Neural cell (in vitro differentiated cells): ENCODE data around the gene DDX25. TPM values are rescaled to one million over a fixed set of nuclear protein-coding genes. Genes with fewer than 3 reads are reported as not detected.
"Not testable (repeated sequence)": the region's sequence is repeated elsewhere in the genome, so short reads cannot be mapped to it uniquely, and the experiment has no call there.

Experiments used
- H2AFZ ChIP-seq: fragments of 200-600, 300-800 bp; sonication (generic), shearing (Covaris generic); 2 replicates; pipeline ENCODE4 v1.6.0; 2014; ENCODE audit warnings: low read depth, mild to moderate bottlenecking, antibody characterized with exemption, low read length, moderate library complexity
- H3F3A ChIP-seq: fragments of 200-600 bp; shearing (Covaris generic); 2 replicates; pipeline ENCODE4 v1.6.1; 2016; ENCODE audit warnings: mild to moderate bottlenecking, moderate library complexity, mixed read lengths, antibody characterized with exemption, low read length; ENCODE audit not compliant: insufficient read depth, poor library complexity, severe bottlenecking
- H3K27ac ChIP-seq: fragments of 200-600, 300-800 bp; sonication (generic), shearing (Covaris generic); 2 replicates; pipeline ENCODE4 v1.5.1; 2014; ENCODE audit warnings: mild to moderate bottlenecking, low read length, moderate library complexity
- H3K27me3 ChIP-seq: fragments of 300-800, 200-600 bp; sonication (generic), shearing (Covaris generic); 2 replicates; pipeline ENCODE4 v1.6.0; 2014; ENCODE audit warnings: mild to moderate bottlenecking, low read depth, low read length, moderate library complexity; ENCODE audit not compliant: insufficient read depth
- H3K36me3 ChIP-seq: fragments of 300-800, 200-600 bp; sonication (generic), shearing (Covaris generic); 2 replicates; pipeline ENCODE4 v1.5.1; 2014; ENCODE audit warnings: mild to moderate bottlenecking, antibody characterized with exemption, low read length, moderate library complexity; ENCODE audit not compliant: insufficient read depth
- H3K4me2 ChIP-seq: fragments of 300-800, 200-600 bp; sonication (generic), shearing (Covaris generic); 2 replicates; pipeline ENCODE4 v1.6.0; 2014; ENCODE audit warnings: mild to moderate bottlenecking, low read length
- H3K4me3 ChIP-seq: fragments of 300-800, 200-600 bp; sonication (generic), shearing (Covaris generic); 2 replicates; pipeline ENCODE4 v1.5.1; 2014; ENCODE audit warnings: mild to moderate bottlenecking, low read length, moderate library complexity
- H3K79me2 ChIP-seq: fragments of 200-600 bp; shearing (Covaris generic); replicated peaks from 2 replicates; pipeline ENCODE4 v1.6.0; 2014; ENCODE audit warnings: mild to moderate bottlenecking, low read length, moderate library complexity; ENCODE audit not compliant: insufficient read depth
- H3K9ac ChIP-seq: fragments of 300-800, 200-600 bp; sonication (generic), shearing (Covaris generic); 2 replicates; pipeline ENCODE4 v1.6.1; 2016; ENCODE audit warnings: mild to moderate bottlenecking, low read length, mixed read lengths
- H3K9me2 ChIP-seq: fragments of 200-600 bp; shearing (Covaris generic); 2 replicates; pipeline ENCODE4 v1.6.1; 2016; ENCODE audit warnings: mild to moderate bottlenecking, low read length, mixed read lengths; ENCODE audit not compliant: insufficient read depth
- H3K9me3 ChIP-seq: fragments of 200-600, 300-800 bp; sonication (generic), shearing (Covaris generic); 2 replicates; pipeline ENCODE4 v1.6.1; 2016; ENCODE audit warnings: mild to moderate bottlenecking, mixed run types, low read length, moderate library complexity, mixed read lengths
- H4K20me1 ChIP-seq: fragments of 200-600 bp; shearing (Covaris generic); 2 replicates; pipeline ENCODE4 v1.6.1; 2016; ENCODE audit warnings: mild to moderate bottlenecking, mixed run types; ENCODE audit not compliant: insufficient read depth
- MXI1 ChIP-seq: fragments of 450-650 bp; conservative IDR thresholded peaks from 2 replicates; pipeline ENCODE4 v1.6.1; 2014; ENCODE audit warnings: antibody characterized with exemption, mild to moderate bottlenecking; ENCODE audit not compliant: poor library complexity, severe bottlenecking
- POLR2AphosphoS5 ChIP-seq: IDR thresholded peaks from 2 replicates; pipeline ENCODE4 v1.6.1; 2012
- RAD21 ChIP-seq: fragments of 450-650 bp; conservative IDR thresholded peaks from 2 replicates; pipeline ENCODE4 v1.6.1; 2014; ENCODE audit warnings: antibody characterized with exemption, mild to moderate bottlenecking, moderate library complexity
- TAF1 ChIP-seq: IDR thresholded peaks from 2 replicates; pipeline ENCODE4 v1.6.1; 2012; ENCODE audit warnings: low read depth
- polyA minus RNA-seq: library from RNA; depleted of rRNA, polyadenylated mRNA; stranded (reverse); fragments of >200 nt; gene quantifications from 2 replicates; pipeline ENCODE4 v1.2.3, GENCODE V29; 2014
- polyA plus RNA-seq: library from polyadenylated mRNA; depleted of rRNA; stranded (reverse); fragments of >200 nt; gene quantifications from 2 replicates; pipeline ENCODE4 v1.2.3, GENCODE V29; 2014
- TF ChIP-seq, protein P1 (sequence below): fragments of 450-650 bp; IDR thresholded peaks from 2 replicates; pipeline ENCODE4 v1.5.1; 2014; ENCODE audit warnings: antibody characterized with exemption, mild to moderate bottlenecking, moderate library complexity; ENCODE audit not compliant: poor library complexity, severe bottlenecking
- TF ChIP-seq, protein P2 (sequence below): IDR thresholded peaks from 2 replicates; pipeline ENCODE4 v1.6.1; 2012; ENCODE audit warnings: borderline replicate concordance

DDX25 gene
- 66.4 and 67.1 TPM in 2 replicates for polyA plus RNA-seq
- polyA minus RNA-seq, result 30.2 and 36.9 TPM in 2 replicates

- H3K9me3 ChIP-seq, result no peaks in the 10 kb centered on the region
- no peaks in the 10 kb centered on the region for H4K20me1 ChIP-seq
- TF ChIP-seq RAD21, result no peak
- TF ChIP-seq, protein P1, sequence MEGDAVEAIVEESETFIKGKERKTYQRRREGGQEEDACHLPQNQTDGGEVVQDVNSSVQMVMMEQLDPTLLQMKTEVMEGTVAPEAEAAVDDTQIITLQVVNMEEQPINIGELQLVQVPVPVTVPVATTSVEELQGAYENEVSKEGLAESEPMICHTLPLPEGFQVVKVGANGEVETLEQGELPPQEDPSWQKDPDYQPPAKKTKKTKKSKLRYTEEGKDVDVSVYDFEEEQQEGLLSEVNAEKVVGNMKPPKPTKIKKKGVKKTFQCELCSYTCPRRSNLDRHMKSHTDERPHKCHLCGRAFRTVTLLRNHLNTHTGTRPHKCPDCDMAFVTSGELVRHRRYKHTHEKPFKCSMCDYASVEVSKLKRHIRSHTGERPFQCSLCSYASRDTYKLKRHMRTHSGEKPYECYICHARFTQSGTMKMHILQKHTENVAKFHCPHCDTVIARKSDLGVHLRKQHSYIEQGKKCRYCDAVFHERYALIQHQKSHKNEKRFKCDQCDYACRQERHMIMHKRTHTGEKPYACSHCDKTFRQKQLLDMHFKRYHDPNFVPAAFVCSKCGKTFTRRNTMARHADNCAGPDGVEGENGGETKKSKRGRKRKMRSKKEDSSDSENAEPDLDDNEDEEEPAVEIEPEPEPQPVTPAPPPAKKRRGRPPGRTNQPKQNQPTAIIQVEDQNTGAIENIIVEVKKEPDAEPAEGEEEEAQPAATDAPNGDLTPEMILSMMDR, result no peak
- TF ChIP-seq MXI1, result peak; percentile 64
- peak; percentile 58 for TF ChIP-seq TAF1
- peak; percentile 80 for TF ChIP-seq POLR2AphosphoS5
- TF ChIP-seq, protein P2, sequence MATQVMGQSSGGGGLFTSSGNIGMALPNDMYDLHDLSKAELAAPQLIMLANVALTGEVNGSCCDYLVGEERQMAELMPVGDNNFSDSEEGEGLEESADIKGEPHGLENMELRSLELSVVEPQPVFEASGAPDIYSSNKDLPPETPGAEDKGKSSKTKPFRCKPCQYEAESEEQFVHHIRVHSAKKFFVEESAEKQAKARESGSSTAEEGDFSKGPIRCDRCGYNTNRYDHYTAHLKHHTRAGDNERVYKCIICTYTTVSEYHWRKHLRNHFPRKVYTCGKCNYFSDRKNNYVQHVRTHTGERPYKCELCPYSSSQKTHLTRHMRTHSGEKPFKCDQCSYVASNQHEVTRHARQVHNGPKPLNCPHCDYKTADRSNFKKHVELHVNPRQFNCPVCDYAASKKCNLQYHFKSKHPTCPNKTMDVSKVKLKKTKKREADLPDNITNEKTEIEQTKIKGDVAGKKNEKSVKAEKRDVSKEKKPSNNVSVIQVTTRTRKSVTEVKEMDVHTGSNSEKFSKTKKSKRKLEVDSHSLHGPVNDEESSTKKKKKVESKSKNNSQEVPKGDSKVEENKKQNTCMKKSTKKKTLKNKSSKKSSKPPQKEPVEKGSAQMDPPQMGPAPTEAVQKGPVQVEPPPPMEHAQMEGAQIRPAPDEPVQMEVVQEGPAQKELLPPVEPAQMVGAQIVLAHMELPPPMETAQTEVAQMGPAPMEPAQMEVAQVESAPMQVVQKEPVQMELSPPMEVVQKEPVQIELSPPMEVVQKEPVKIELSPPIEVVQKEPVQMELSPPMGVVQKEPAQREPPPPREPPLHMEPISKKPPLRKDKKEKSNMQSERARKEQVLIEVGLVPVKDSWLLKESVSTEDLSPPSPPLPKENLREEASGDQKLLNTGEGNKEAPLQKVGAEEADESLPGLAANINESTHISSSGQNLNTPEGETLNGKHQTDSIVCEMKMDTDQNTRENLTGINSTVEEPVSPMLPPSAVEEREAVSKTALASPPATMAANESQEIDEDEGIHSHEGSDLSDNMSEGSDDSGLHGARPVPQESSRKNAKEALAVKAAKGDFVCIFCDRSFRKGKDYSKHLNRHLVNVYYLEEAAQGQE, result peak; percentile 61
- peak within 1 kb of the TSS; percentile 73 for H3K9ac ChIP-seq
- peak within 1 kb of the TSS; percentile 91 for H3K4me2 ChIP-seq
- H3K27me3 ChIP-seq, result no peaks in the 10 kb centered on the region
- no peaks in the 10 kb centered on the region for H3K9me2 ChIP-seq
- no peaks in the 10 kb centered on the region for H3F3A ChIP-seq
- no peaks in the 10 kb centered on the region for H3K36me3 ChIP-seq
- peaks cover 7% of the 10 kb centered on the region for H3K79me2 ChIP-seq
- H3K27ac ChIP-seq, result peak within 1 kb of the TSS; percentile 84
- peak within 1 kb of the TSS; percentile 51 for H2AFZ ChIP-seq
- H3K4me3 ChIP-seq, result peak within 1 kb of the TSS; percentile 76
These were observed at the start of gene DDX25 for GRCh38 chr11:125903711-125904659. TSS of gene DDX25 (plus strand) at chr11:125904508. CDS start at chr11:125904518, 10 bp downstream.

DNA sequence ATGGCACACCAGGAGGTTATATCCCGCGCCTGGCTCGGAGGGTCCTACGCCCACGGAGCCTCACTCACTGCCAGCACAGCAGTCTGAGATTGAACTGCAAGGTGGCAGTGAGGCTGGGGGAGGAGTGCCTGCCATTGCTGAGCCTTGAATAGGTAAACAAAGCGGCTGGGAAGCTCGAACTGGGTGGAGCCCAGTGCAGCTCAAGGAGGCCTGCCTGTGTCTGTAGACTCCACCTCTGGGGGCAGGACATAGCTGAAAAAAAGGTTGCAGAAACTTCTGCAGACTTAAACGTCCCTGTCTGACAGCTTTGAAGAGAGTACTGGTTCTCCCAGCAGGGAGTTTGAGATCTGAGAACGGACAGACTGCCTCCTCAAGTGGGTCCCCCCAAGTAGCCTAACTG lies 46.6 kb upstream of the DDX25 start:
- not testable (repeated sequence) for H4K20me1 ChIP-seq, H3K4me2 ChIP-seq, H3K27ac ChIP-seq, H3K36me3 ChIP-seq, H3K4me3 ChIP-seq, H3K27me3 ChIP-seq, H3K9ac ChIP-seq, H3F3A ChIP-seq, H3K79me2 ChIP-seq, H3K9me2 ChIP-seq, H3K9me3 ChIP-seq, H2AFZ ChIP-seq

DNA sequence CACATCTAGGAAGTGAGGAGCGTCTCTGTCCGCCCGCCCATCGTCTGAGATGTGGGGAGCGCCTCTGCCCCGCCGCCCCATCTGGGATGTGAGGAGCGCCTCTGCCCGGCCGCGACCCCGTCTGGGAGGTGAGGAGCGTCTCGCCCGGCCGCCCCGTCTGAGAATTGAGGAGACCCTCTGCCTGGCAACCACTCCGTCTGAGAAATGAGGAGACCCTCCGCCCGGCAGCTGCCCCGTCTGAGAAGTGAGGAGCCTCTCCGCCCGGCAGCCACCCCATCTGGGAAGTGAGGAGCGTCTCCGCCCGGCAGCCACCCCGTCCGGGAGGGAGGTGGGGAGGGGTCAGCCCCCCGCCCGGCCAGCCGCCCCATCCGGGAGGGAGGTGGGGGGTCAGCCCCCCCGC lies 41.5 kb upstream of the DDX25 start:
- not testable (repeated sequence) for H3F3A ChIP-seq, H2AFZ ChIP-seq, H3K27ac ChIP-seq, H3K4me3 ChIP-seq, H3K4me2 ChIP-seq, H3K9me2 ChIP-seq, H3K9ac ChIP-seq, H3K9me3 ChIP-seq, H4K20me1 ChIP-seq, H3K27me3 ChIP-seq, H3K79me2 ChIP-seq, H3K36me3 ChIP-seq

GRCh38 chr11:125865354-125865753 lies 39.0 kb upstream of the DDX25 start:
- not testable (repeated sequence) for H3K9ac ChIP-seq, H3K27me3 ChIP-seq, H2AFZ ChIP-seq, H4K20me1 ChIP-seq, H3K4me2 ChIP-seq, H3K27ac ChIP-seq, H3K4me3 ChIP-seq, H3K36me3 ChIP-seq, H3K79me2 ChIP-seq, H3K9me2 ChIP-seq, H3F3A ChIP-seq, H3K9me3 ChIP-seq
